ENCODE data around the gene HLCS. TPM values are rescaled to one million over a fixed set of nuclear protein-coding genes. Genes with fewer than 3 reads are reported as not detected.

HLCS gene
- total and polyA plus RNA-seq, 10 of the 15 experiments (the other 5 are each of a cell fraction or from before 2014, with no cell fraction given): 1.5 to 12.7 (median 9.6) TPM

DNA sequence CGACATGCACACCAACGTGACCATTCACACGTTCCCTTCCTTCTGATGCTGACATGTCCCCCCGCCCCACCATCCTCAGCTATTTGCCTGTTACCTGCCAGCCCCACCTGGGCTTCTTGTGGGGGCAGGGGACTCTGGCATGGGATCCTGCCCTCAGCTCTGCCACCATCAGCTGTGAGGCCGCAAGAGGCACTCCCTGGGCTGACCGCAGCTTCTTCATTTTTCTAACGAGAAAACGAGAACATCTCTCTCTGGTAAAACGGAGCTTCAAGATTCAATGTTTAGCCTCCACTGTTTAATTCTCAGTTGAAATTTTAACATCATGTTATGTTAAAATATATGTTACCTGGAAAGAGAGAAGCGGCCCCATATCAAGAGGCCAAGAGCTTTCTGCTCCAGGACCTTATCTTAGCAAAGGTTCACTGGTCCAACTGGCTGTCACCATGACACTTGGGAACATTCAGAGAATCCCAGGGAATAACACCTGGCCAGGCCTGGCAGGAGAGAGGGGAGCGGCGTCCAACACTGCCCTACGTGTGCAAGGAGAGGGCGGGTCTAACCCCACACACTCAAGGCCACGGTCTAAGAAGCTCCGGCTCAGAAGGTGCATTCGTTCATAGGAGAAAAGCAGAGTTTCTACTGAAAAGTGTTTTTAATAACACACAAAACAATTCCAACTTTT is 51.3 kb downstream of the HLCS start (continued):
- TF ChIP-seq, protein P1, sequence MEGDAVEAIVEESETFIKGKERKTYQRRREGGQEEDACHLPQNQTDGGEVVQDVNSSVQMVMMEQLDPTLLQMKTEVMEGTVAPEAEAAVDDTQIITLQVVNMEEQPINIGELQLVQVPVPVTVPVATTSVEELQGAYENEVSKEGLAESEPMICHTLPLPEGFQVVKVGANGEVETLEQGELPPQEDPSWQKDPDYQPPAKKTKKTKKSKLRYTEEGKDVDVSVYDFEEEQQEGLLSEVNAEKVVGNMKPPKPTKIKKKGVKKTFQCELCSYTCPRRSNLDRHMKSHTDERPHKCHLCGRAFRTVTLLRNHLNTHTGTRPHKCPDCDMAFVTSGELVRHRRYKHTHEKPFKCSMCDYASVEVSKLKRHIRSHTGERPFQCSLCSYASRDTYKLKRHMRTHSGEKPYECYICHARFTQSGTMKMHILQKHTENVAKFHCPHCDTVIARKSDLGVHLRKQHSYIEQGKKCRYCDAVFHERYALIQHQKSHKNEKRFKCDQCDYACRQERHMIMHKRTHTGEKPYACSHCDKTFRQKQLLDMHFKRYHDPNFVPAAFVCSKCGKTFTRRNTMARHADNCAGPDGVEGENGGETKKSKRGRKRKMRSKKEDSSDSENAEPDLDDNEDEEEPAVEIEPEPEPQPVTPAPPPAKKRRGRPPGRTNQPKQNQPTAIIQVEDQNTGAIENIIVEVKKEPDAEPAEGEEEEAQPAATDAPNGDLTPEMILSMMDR (IDR thresholded peaks at IDR 0.05 in 2 of 3, conservative IDR thresholded peaks at IDR 0.05 in 1 of 3; ENCODE audit: control insufficient read depth in 2 of 3, extremely low read depth in 1 of 3, insufficient read depth in 1 of 3, low read depth in 3 of 3, low read length in 3 of 3): no peak
- TF ChIP-seq TCF7 (IDR thresholded peaks at IDR 0.05; ENCODE audit: borderline replicate concordance) (no peak), SMAD1 (IDR thresholded peaks at IDR 0.05; ENCODE audit: low read depth, partially characterized antibody) (no peak), IRF4 (IDR thresholded peaks at IDR 0.05; ENCODE audit: low read depth, low read length) (no peak), ZBED1 (IDR thresholded peaks at IDR 0.05; ENCODE audit: borderline replicate concordance) (no peak), STAT1 (conservative IDR thresholded peaks at IDR 0.05) (no peak)
- TF ChIP-seq, protein P2, sequence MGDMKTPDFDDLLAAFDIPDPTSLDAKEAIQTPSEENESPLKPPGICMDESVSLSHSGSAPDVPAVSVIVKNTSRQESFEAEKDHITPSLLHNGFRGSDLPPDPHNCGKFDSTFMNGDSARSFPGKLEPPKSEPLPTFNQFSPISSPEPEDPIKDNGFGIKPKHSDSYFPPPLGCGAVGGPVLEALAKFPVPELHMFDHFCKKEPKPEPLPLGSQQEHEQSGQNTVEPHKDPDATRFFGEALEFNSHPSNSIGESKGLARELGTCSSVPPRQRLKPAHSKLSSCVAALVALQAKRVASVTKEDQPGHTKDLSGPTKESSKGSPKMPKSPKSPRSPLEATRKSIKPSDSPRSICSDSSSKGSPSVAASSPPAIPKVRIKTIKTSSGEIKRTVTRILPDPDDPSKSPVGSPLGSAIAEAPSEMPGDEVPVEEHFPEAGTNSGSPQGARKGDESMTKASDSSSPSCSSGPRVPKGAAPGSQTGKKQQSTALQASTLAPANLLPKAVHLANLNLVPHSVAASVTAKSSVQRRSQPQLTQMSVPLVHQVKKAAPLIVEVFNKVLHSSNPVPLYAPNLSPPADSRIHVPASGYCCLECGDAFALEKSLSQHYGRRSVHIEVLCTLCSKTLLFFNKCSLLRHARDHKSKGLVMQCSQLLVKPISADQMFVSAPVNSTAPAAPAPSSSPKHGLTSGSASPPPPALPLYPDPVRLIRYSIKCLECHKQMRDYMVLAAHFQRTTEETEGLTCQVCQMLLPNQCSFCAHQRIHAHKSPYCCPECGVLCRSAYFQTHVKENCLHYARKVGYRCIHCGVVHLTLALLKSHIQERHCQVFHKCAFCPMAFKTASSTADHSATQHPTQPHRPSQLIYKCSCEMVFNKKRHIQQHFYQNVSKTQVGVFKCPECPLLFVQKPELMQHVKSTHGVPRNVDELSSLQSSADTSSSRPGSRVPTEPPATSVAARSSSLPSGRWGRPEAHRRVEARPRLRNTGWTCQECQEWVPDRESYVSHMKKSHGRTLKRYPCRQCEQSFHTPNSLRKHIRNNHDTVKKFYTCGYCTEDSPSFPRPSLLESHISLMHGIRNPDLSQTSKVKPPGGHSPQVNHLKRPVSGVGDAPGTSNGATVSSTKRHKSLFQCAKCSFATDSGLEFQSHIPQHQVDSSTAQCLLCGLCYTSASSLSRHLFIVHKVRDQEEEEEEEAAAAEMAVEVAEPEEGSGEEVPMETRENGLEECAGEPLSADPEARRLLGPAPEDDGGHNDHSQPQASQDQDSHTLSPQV (IDR thresholded peaks at IDR 0.05): no peak

All from GM12878 (cell line).